Measurements from ENCODE around the gene TRAPPC12.
A peak's percentile ranks its signal among the peaks of the same experiment; 100 is the strongest.
"Not testable (repeated sequence)": the region's sequence is repeated elsewhere in the genome, so short reads cannot be mapped to it uniquely, and the experiment has no call there.

The TRAPPC12 gene

GRCh38 chr2:3451926-3452671 is 72.6 kb downstream of the TRAPPC12 start:
- DNase-seq (ENCODE audit: insufficient read length, low spot score) (no peak), FAIRE-seq (no peak)

GRCh38 chr2:3453190-3453999 is 73.9 kb downstream of the TRAPPC12 start:
- FAIRE-seq (no peak), DNase-seq (ENCODE audit: insufficient read length, low spot score) (no peak)

GRCh38 chr2:3454005-3454404 is 74.5 kb downstream of the TRAPPC12 start:
- DNase-seq (ENCODE audit: insufficient read length, low spot score); FAIRE-seq: not testable (repeated sequence)

- FAIRE-seq (no peak), DNase-seq (ENCODE audit: insufficient read length, low spot score) (no peak)
These were observed 75.3 kb downstream of the TRAPPC12 start for GRCh38 chr2:3454802-3455201.

- DNase-seq (ENCODE audit: insufficient read length, low spot score) (no peak), FAIRE-seq (no peak)
These were observed 76.6 kb downstream of the TRAPPC12 start for GRCh38 chr2:3456125-3456524.

- DNase-seq (ENCODE audit: insufficient read length, low spot score) (no peak), FAIRE-seq (no peak)
These were observed 78.3 kb downstream of the TRAPPC12 start for GRCh38 chr2:3457524-3458395.

- DNase-seq (ENCODE audit: insufficient read length, low spot score), result no peak
- FAIRE-seq, result no peak
These were observed 79.1 kb downstream of the TRAPPC12 start for GRCh38 chr2:3458396-3459184.

- no peak for FAIRE-seq
- DNase-seq (ENCODE audit: insufficient read length, low spot score), result no peak
These were observed 79.9 kb downstream of the TRAPPC12 start for GRCh38 chr2:3459185-3460015.

GRCh38 chr2:3460156-3460555 is 80.7 kb downstream of the TRAPPC12 start:
- no peak for FAIRE-seq

GRCh38 chr2:3460831-3461800 is 81.6 kb downstream of the TRAPPC12 start:
- FAIRE-seq (no peak), DNase-seq (ENCODE audit: insufficient read length, low spot score) (no peak)

More at GRCh38 chr2:3460156-3460555, 80.7 kb downstream of the TRAPPC12 start:
- no peak for DNase-seq (ENCODE audit: insufficient read length, low spot score)

- DNase-seq (ENCODE audit: insufficient read length, low spot score) (peak; percentile 76), FAIRE-seq (peak; percentile 82)
These were observed 82.5 kb downstream of the TRAPPC12 start for GRCh38 chr2:3461801-3462492.

GRCh38 chr2:3462493-3463104 is 83.1 kb downstream of the TRAPPC12 start:
- DNase-seq (ENCODE audit: insufficient read length, low spot score) (no peak), FAIRE-seq (no peak)

- no peak for DNase-seq (ENCODE audit: insufficient read length, low spot score)
These were observed 83.8 kb downstream of the TRAPPC12 start for GRCh38 chr2:3463186-3463835.

GRCh38 chr2:3463944-3464343 is 84.5 kb downstream of the TRAPPC12 start:
- FAIRE-seq, result no peak
- DNase-seq (ENCODE audit: insufficient read length, low spot score), result no peak

More at GRCh38 chr2:3463186-3463835, 83.8 kb downstream of the TRAPPC12 start:
- no peak for FAIRE-seq

GRCh38 chr2:3464401-3465005 is 85.0 kb downstream of the TRAPPC12 start:
- no peak for FAIRE-seq
- DNase-seq (ENCODE audit: insufficient read length, low spot score), result no peak

- FAIRE-seq (no peak), DNase-seq (ENCODE audit: insufficient read length, low spot score) (no peak)
These were observed 85.8 kb downstream of the TRAPPC12 start for GRCh38 chr2:3465328-3465727.

All from GM19239 (cell line).